OCI-LY7 (cell line): Measurements from ENCODE around the gene SEMA4D. TPM values are rescaled to one million over a fixed set of nuclear protein-coding genes. Genes with fewer than 3 reads are reported as not detected.

ENCODE experiments used
- BruUV-seq: library from RNA; stranded (reverse); fragments of 400-500 nt; replicated peaks from 2 replicates; lab custom pipeline; 2021; lab: Mats Ljungman, UMichigan
- CTCF ChIA-PET: fragments of 300-600 bp; sonication (Branson Sonifier 250); formaldehyde crosslinking; loops from one replicate; lab custom pipeline; 2022; ENCODE audit warnings: antibody characterized with exemption; ENCODE audit not compliant: unreplicated experiment; lab: Charles Lee
- POLR2A ChIA-PET: fragments of 300-600 bp; sonication (Branson Sonifier 250); formaldehyde crosslinking; loops from one replicate; lab custom pipeline; 2022; ENCODE audit warnings: antibody characterized with exemption; lab: Charles Lee
- DNase-seq: peaks from one replicate; pipeline ENCODE4 v3.0.0-alpha.2; 2015; ENCODE audit warnings: low spot score
- H2AFZ ChIP-seq: fragments of 200-600 bp; sonication (generic), shearing (Covaris generic); 2 replicates; pipeline ENCODE4 v1.6.1; 2014; ENCODE audit warnings: mild to moderate bottlenecking, antibody characterized with exemption, low read length, moderate library complexity
- H3K27ac ChIP-seq: fragments of 200-600 bp; sonication (generic); 2 replicates; pipeline ENCODE4 v1.5.1; 2014; ENCODE audit warnings: mixed run types, low read depth, mild to moderate bottlenecking, moderate library complexity, low read length, inconsistent platforms; ENCODE audit not compliant: poor library complexity, severe bottlenecking
- H3K36me3 ChIP-seq: fragments of 200-600 bp; sonication (generic); 2 replicates; pipeline ENCODE4 v1.6.1; 2014; ENCODE audit warnings: mild to moderate bottlenecking, antibody characterized with exemption, low read length, moderate library complexity, mixed read lengths; ENCODE audit not compliant: insufficient read depth
- H3K4me1 ChIP-seq: fragments of 200-600 bp; sonication (generic); 2 replicates; pipeline ENCODE4 v1.5.1; 2014; ENCODE audit warnings: mild to moderate bottlenecking, low read length; ENCODE audit not compliant: insufficient read depth, poor library complexity, severe bottlenecking
- H3K4me2 ChIP-seq: fragments of 200-600 bp; sonication (generic); 2 replicates; pipeline ENCODE4 v1.6.1; 2014; ENCODE audit warnings: mild to moderate bottlenecking, low read length
- H3K4me3 ChIP-seq: fragments of 200-600 bp; sonication (generic); 2 replicates; pipeline ENCODE4 v1.5.1; 2014; ENCODE audit warnings: mild to moderate bottlenecking, low read depth, low read length; ENCODE audit not compliant: poor library complexity, severe bottlenecking
- H3K79me2 ChIP-seq: fragments of 200-600 bp; sonication (generic); 2 replicates; pipeline ENCODE4 v1.6.1; 2016; ENCODE audit warnings: low read depth, mild to moderate bottlenecking, low read length, moderate library complexity, mixed read lengths; ENCODE audit not compliant: insufficient read depth
- H3K9me2 ChIP-seq: fragments of 200-600 bp; sonication (generic); 2 replicates; pipeline ENCODE4 v1.6.1; 2016; ENCODE audit warnings: mild to moderate bottlenecking, low read length, mixed read lengths; ENCODE audit not compliant: insufficient read depth
- H3K9me3 ChIP-seq: fragments of 200-600 bp; sonication (generic); 2 replicates; pipeline ENCODE4 v1.6.1; 2014; ENCODE audit warnings: mild to moderate bottlenecking, mixed run types, low read length, mixed read lengths
- H4K20me1 ChIP-seq: fragments of 200-600 bp; sonication (generic); 2 replicates; pipeline ENCODE4 v1.6.1; 2014; ENCODE audit warnings: mild to moderate bottlenecking, antibody characterized with exemption, low read length, moderate library complexity, mixed read lengths; ENCODE audit not compliant: insufficient read depth
- CTCF ChIP-seq: fragments of 200-600 bp; sonication (generic); conservative IDR thresholded peaks from 2 replicates; pipeline ENCODE4 v1.5.1; 2014; ENCODE audit warnings: mild to moderate bottlenecking, antibody characterized with exemption, low read length, moderate library complexity, mixed read lengths
- EZH2phosphoT487 ChIP-seq: fragments of 200-600 bp; sonication (generic); IDR thresholded peaks from 2 replicates; pipeline ENCODE4 v1.6.1; 2018; ENCODE audit warnings: low read depth, borderline replicate concordance, mild to moderate bottlenecking, mixed run types, antibody characterized with exemption, low read length, moderate library complexity, mixed read lengths
- intact Hi-C: fragments of 100-400 bp; cut with micrococcal nuclease; formaldehyde crosslinking; loops from one replicate; pipeline ENCODE4 v1.10.0; 2022; ENCODE audit not compliant: unreplicated experiment
- total RNA-seq, 2 experiments: library from RNA; depleted of rRNA in 1 of 2; stranded (reverse); fragments of >200 nt in 1 of 2; shearing (Covaris generic) in 1 of 2; gene quantifications; 2 replicates each; pipeline ENCODE4 v1.2.3, GENCODE V29; 2014 to 2022

The SEMA4D gene
- total RNA-seq, 2 experiments from 2014 or later: 28.5 to 60.5 TPM

- Histone ChIP-seq H3K9me2 (no peaks in the 10 kb centered on the region), H3K27ac (peak overlapping the region; percentile 88), H3K4me1 (peaks cover 63% of the 10 kb centered on the region), H3K4me3 (peak overlapping the region; percentile 77), H4K20me1 (peaks cover 38% of the 10 kb centered on the region), H3K36me3 (peaks cover 86% of the 10 kb centered on the region), H3K79me2 (peaks cover 85% of the 10 kb centered on the region), H3K4me2 (peak overlapping the region; percentile 81), H3K9me3 (no peaks in the 10 kb centered on the region), H2AFZ (no peak overlapping the region)
- peak; percentile 28 for DNase-seq
- intact Hi-C loops: loop anchor here (5.0 to 10.0 kb wide), 2 partner anchors 180 to 1488 kb away; partner anchors contain the start of genes SEMA4D and SYK
- CTCF ChIA-PET: no interaction called here
- no peak for TF ChIP-seq CTCF
- no peak for TF ChIP-seq EZH2phosphoT487
- POLR2A ChIA-PET: no interaction called here
- no TSS peak for BruUV-seq
Measured at GRCh38 chr9:89317282-89317681, 180.6 kb downstream of the SEMA4D start.

- H2AFZ ChIP-seq: no peak overlapping the region
- no peaks in the 10 kb centered on the region for H3K9me2 ChIP-seq
- H3K9me3 ChIP-seq: no peaks in the 10 kb centered on the region
- H4K20me1 ChIP-seq: peaks cover 46% of the 10 kb centered on the region
- H3K4me3 ChIP-seq: peak overlapping the region; percentile 77
- DNase-seq: no peak
- H3K27ac ChIP-seq: peak overlapping the region; percentile 88
- H3K4me1 ChIP-seq: peaks cover 58% of the 10 kb centered on the region
- H3K36me3 ChIP-seq: peaks cover 78% of the 10 kb centered on the region
- no peak for TF ChIP-seq CTCF
- TF ChIP-seq EZH2phosphoT487: no peak
- intact Hi-C loops: loop anchor here (5.0 to 10.0 kb wide), 2 partner anchors 182 to 1489 kb away; partner anchors contain the start of genes SEMA4D and SYK
- CTCF ChIA-PET: no interaction called here
- POLR2A ChIA-PET: interaction anchor here (0.5 to 0.8 kb wide), 2 partner anchors 16 to 207 kb away, joined by 3 to 11 read pairs; no protein-coding TSS in a partner anchor
- H3K79me2 ChIP-seq: peaks cover 80% of the 10 kb centered on the region
- peak overlapping the region; percentile 88 for H3K4me2 ChIP-seq
- no TSS peak for BruUV-seq
Measured at GRCh38 chr9:89315482-89315881, 182.4 kb downstream of the SEMA4D start.

- TF ChIP-seq EZH2phosphoT487: no peak
- no peak for TF ChIP-seq CTCF
- Histone ChIP-seq H3K36me3 (peaks cover 74% of the 10 kb centered on the region), H3K4me2 (peak overlapping the region; percentile 88), H4K20me1 (peaks cover 46% of the 10 kb centered on the region), H3K4me3 (peak overlapping the region; percentile 100), H3K4me1 (peaks cover 53% of the 10 kb centered on the region), H2AFZ (no peak overlapping the region), H3K9me2 (no peaks in the 10 kb centered on the region), H3K9me3 (no peaks in the 10 kb centered on the region), H3K27ac (peak overlapping the region; percentile 88), H3K79me2 (peaks cover 79% of the 10 kb centered on the region)
- DNase-seq: no peak
- intact Hi-C loops: loop anchor here (5.0 to 10.0 kb wide), 3 partner anchors 182 to 1490 kb away; partner anchors contain the start of genes SEMA4D, SPIN1 and SYK
- BruUV-seq: no TSS peak
- ChIA-PET CTCF (no interaction called here), POLR2A (interaction anchor here (0.5 to 1.5 kb wide), 3 partner anchors 10 to 208 kb away, joined by 3 to 11 read pairs (median 5); no protein-coding TSS in a partner anchor)
Measured at GRCh38 chr9:89314955-89315354, 183.0 kb downstream of the SEMA4D start.
